Stromal cell of bone marrow (primary cell): ENCODE data around the gene PRKAG2.
"Not testable (repeated sequence)": the region's sequence is repeated elsewhere in the genome, so short reads cannot be mapped to it uniquely, and the experiment has no call there.

Source experiments
- DNase-seq: peaks from one replicate; pipeline ENCODE4 v3.0.0-alpha.2; 2012; ENCODE audit warnings: low read depth

The PRKAG2 gene

GRCh38 chr7:151544183-151544582 is 332.7 kb downstream of the PRKAG2 start:
- no peak for DNase-seq

- no peak for DNase-seq
These were observed 334.2 kb downstream of the PRKAG2 start for GRCh38 chr7:151542606-151543130.

GRCh38 chr7:151541709-151542499 is 335.0 kb downstream of the PRKAG2 start:
- no peak for DNase-seq

DNA sequence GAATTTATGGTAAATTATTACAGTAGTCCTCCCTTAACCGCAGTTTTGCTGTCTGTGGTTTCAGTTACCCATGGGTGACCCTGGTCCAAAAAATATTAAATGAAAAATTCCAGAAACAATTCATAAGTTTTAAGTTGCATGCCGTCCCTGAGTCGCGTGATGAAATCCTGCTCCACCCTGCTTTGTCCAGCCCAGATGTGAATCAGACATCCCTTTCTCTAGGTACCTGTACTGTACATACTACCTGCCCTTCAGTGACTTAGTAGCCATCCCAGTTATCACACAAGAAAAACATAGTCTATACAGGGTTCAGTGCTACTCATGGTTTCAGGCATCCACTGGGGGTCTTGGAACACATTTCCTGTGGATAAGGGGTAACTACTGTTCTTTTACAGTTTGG is 336.8 kb downstream of the PRKAG2 start:
- no peak for DNase-seq

DNA sequence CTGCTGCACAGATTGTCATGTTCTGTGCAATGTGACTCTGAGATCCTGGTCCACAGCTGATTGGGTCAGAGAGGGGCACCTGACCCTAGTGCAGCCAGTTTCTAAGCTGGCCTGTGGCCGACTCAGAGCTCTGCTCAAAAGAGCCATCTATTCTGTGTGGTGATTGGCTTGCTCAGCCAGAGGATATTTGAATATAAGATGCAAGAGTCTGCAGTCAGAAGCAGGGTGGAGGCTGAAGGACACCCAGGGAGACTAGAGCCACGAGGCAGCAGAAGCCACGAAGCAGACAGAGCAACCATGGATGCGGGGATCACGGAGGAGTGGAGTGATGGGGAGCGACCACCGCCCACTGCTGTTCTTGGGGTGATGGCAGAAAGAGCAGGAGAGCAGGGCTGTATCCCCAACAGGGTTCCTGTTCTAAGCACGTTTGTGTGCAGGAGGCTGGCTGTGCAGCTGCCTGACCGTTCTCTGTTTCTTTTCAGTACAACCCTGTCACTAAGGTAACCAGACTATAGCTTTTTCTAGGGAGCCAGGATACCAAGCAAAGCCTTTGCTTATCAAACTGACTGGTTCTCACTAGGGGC is 337.7 kb downstream of the PRKAG2 start:
- no peak for DNase-seq

DNA sequence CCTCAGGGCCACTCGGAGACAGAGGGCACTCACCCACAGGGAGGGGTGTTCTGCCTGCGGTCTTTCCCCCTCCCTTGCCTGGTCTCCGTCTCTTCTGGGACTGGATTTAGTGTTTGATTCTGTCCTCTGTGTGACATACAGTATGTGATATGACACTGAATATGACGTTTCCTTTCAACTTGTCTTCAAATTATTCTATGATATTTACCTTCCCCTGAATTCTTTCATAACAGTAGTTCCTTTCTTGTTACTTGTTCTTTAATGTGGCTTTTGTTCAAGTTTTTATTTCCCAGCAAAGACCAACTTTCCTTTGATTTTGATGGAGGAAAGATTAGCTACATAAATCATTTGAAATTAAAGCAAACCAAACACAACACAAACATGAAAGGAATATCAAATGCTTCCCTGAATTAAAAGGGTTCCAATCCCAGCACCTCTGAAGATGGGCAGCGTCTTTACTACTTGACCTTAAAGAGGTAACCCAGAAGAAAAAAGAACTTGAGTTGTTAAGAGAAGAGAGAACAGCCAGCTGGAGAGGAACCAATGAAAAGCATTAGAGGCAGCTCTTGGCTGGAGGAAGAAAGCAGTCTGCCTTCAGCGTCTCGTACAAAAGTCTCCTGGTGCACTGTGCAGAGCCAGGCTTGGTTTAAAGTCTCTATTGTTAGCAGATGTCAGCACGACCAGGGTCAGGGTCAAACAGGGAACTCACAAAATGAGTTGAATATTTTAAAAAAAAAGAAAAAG is 338.9 kb downstream of the PRKAG2 start:
- no peak for DNase-seq

DNA sequence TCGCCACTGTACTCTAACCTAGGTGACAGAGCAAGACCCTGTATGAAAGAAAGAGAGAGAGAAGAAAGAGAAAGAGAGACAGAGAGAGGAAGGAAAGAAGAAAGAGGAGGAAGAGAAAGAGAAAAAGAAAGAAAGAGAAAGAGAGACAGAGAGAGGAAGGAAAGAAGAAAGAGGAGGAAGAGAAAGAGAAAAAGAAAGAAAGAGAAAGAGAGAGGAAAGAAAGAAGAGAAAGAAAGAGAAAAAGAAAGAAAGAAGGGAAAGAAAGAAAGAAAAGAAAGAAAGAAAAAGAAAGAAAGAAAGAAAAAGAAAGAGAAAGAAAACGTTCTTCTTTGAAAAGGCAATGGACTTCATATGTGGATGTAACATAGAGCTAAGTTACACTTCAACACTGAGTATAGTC is 340.7 kb downstream of the PRKAG2 start:
- not testable (repeated sequence) for DNase-seq

DNA sequence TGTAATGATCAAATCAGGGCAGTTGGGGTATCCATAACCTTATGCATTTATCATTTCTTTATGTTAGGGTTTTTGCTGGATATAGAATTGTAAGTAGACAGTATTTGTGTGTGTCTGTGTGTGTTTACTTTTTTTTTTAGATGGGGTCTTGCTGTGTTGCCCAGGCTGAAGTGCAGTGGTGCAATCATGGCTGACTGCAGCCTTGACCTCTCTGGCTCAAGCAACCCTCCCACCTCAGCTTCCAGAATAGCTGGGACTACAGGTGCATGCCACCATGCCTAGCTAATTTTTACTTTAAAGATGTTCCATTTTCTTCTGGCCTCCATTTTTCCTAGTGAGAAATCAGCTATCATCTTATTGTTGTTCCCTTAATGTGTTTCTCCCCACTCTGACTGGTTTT is 347.1 kb downstream of the PRKAG2 start:
- no peak for DNase-seq

- DNase-seq: no peak
These were observed 352.1 kb downstream of the PRKAG2 start for GRCh38 chr7:151524845-151525244.

DNA sequence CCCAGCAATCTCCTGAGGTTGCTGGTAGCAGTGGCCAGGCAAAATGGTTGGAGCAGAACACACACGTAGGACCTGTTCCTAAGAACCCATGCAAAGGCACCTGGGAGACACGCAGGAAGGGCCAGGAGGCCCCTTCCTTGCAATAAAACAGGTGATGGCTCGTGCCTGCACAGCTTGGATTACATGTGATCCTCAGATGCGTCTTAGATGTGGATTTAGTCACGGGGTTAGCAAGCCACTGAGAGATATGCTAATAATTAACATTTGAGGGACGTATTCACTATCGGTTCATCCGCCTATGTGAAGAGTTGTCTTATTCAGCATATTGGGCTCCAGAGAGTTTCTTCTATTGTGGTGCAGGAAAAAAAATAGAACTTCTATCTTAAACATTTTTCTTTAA is 352.6 kb downstream of the PRKAG2 start:
- no peak for DNase-seq

DNA sequence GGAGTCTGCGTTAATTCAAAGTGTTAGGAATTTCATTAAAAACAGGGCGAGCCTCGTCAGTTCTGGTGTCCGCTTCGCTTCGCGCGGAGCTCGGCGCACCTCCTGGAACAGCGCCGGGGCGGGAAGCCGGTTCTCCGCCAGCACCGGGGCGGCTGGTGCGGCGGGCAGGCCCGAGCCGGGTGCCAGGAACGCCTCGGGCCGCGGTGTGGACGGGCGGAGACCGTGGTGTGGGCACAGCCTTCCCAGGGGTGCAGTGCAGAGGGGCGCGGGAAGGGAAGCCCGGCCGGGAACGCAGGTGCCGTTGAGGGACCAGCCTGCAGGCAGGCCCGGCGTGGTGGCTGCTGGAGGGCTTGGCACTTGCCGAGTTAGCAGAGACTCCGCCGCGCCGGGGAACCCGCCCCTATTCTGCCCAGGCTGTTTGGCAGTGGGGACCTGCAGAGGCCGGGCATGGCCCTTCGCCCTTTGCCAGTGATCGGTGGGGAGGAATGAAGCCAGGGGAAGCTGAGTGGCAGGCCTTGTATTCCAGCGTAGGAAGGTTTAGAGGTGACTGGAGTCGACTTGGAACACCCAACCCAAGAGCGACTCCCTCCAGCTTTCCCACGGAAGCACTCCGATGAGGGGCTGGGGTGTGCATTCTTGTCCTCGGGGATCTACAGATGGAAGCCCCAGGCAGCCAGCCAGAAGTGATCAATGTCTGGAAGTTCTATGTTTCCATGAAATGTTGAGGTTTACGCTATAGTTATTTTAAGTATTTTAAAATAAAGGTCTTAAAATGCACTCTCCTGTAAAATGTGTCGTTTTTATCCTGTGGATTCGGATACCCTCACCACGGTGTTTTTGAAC is 356.3 kb downstream of the PRKAG2 start:
- no peak for DNase-seq

DNA sequence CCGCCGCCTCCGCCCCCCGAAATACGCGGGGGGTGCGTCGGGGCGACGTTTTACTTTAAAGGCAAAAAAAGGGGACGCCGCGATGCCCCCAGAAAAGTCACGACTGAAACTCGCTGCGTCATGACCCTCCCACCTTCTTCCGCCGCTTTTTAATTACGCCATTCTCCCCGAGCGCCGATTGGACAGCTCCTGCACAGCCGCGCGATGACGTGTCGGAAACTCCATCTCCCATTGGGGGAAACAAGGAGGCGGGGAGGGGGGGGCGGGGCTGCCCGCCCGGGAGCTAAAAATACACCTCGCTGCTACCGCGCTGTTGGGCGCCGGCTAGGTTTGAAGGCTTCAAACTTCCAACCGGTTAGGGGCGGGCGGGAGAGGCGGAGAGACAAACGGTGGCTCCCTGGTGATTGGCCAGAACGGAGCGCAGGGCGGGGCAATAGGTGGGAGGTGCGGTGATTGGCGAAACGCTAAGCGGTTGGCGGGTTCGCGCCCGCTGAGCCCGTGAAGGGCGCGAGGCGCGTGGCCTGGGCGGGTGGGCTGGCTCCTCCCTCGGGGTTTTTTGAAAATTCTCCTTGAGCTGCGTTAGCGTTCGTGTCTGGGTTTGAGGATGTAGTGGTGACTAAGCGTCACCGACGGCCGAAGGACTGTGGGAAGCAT is 357.0 kb downstream of the PRKAG2 start, which contains the start of gene RHEB:
Gene RHEB, minus strand, starts transcription at position 131 of the 654 bp plus-strand sequence. CDS start 384 bp downstream, outside the sequence.
- DNase-seq: peak; percentile 98

DNA sequence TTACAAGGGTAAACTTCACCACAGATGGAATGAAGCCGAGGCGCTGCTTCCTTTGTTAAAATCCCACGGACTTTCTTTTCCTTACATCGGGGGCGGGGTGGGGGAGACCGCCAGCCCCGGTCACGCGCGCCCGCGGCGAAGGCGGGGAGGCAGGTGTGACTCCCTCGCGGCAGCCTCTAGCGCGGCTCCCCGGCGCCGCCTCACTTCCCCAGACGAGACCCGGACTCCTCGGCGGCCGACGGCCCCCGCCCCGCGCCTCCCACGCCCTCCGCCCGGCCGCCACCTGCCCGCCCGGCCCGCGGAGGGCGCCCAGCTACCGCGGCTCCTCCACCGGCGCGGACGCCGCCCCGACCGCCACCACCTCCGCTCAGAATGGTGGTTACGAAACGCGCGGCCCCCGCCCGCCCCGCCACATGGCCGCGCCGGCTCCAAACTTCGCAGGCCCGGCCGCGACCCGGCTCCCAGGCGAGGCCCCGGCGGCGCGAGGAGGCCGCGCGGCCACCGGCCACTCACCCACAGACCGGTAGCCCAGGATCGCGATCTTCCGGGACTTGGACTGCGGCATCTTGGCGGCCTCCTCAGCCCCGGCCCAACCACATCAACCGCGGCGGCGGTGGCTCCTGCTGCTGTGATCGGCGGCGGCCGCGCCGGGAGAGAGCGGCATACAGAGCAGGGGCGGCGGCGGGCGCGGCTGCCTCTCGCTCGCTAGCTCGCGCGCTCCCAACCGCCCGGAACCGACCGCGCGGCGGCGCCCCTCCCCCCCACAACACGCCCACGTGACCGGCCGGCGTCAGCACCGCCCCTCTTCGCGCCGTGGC is 357.8 kb downstream of the PRKAG2 start:
- not testable (repeated sequence) for DNase-seq

GRCh38 chr7:151518105-151518946 is 358.6 kb downstream of the PRKAG2 start:
- peak; percentile 28 for DNase-seq

DNA sequence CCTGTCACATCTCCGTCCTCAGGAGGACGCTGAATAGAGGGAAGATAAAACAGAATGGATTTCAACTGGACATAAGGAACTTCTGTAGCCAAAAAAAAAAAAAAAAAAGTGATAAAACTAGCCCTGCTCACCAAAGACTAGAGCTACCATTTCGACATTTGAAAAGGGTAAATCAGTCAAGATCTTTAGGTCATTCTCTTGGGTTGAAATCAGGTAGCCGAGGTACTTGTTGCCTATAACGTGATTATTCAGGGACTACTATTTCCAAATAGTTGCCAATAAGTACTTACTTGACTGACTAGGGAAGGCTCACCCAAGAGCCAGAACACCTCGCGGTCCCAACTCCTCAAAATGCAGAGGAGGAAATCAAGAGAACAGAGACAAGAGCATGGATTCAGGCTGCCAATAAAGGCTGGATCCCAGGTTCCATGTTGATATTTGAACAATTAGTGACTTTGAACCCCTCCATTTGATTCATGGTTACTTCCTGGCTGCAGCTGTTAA is 359.3 kb downstream of the PRKAG2 start:
- no peak for DNase-seq

GRCh38 chr7:151515276-151515565 is 361.7 kb downstream of the PRKAG2 start:
- no peak for DNase-seq

GRCh38 chr7:151514461-151515275 is 362.2 kb downstream of the PRKAG2 start:
- DNase-seq: no peak

GRCh38 chr7:151513133-151513532 is 363.8 kb downstream of the PRKAG2 start:
- DNase-seq: no peak

GRCh38 chr7:151512353-151512752 is 364.6 kb downstream of the PRKAG2 start:
- no peak for DNase-seq
